Spinal cord (tissue), 10 donors: Measurements from ENCODE around the gene MPG. TPM values are rescaled to one million over a fixed set of nuclear protein-coding genes. Genes with fewer than 3 reads are reported as not detected.
A peak's percentile ranks its signal among the peaks of the same experiment; 100 is the strongest.

Source experiments
- DNase-seq, 6 donors: peaks; one replicate each; pipeline versions ENCODE4 v3.0.0 to v3.0.0-alpha.2; 2013 to 2015; ENCODE audit warnings: low spot score in 6 of 6, low read depth in 4 of 6
- H3K27ac ChIP-seq: one replicate; pipeline ENCODE4 v1.5.1; 2013; ENCODE audit warnings: low read depth, low read length, control low read depth
- H3K27me3 ChIP-seq: one replicate; pipeline ENCODE4 v1.6.1; 2013; ENCODE audit warnings: low read length; ENCODE audit not compliant: control insufficient read depth, insufficient read depth
- H3K36me3 ChIP-seq: one replicate; pipeline ENCODE4 v1.6.1; 2013; ENCODE audit warnings: low read length; ENCODE audit not compliant: control insufficient read depth, insufficient read depth
- H3K4me1 ChIP-seq: one replicate; pipeline ENCODE4 v1.6.1; 2013; ENCODE audit warnings: low read length; ENCODE audit not compliant: control insufficient read depth, insufficient read depth
- H3K4me3 ChIP-seq: one replicate; pipeline ENCODE4 v1.5.1; 2013; ENCODE audit warnings: low read depth, low read length, control low read depth
- H3K9me3 ChIP-seq: one replicate; pipeline ENCODE4 v1.6.1; 2013; ENCODE audit warnings: low read length; ENCODE audit not compliant: control insufficient read depth, insufficient read depth
- WGBS: methylation state at CpG from one replicate; pipeline ENCODE4 v1.1.5; 2013; ENCODE audit warnings: missing lambda C conversion rate; ENCODE audit not compliant: insufficient coverage; 5-methylcytosine and 5-hydroxymethylcytosine counted together
- polyA plus RNA-seq, 2 donors: library from polyadenylated mRNA; unstranded; fragments of 120-200 nt; gene quantifications; one replicate each; pipeline ENCODE4 v1.2.1, GENCODE V29; 2013; ENCODE audit not compliant: insufficient read length in 2 of 2
- total RNA-seq, 2 donors: library from RNA; depleted of rRNA in 1 of 2; stranded (reverse); fragments of 120-200 nt in 1 of 2; fragments of >200 nt in 1 of 2; gene quantifications; one replicate each; pipeline versions ENCODE4 v1.2.3 to v1.2.4, GENCODE V29; 2013 to 2014
- donor health status: healthy.

Gene MPG
- total and polyA plus RNA-seq, 4 donors: 43.8 to 54.2 (median 46.4) TPM

DNA sequence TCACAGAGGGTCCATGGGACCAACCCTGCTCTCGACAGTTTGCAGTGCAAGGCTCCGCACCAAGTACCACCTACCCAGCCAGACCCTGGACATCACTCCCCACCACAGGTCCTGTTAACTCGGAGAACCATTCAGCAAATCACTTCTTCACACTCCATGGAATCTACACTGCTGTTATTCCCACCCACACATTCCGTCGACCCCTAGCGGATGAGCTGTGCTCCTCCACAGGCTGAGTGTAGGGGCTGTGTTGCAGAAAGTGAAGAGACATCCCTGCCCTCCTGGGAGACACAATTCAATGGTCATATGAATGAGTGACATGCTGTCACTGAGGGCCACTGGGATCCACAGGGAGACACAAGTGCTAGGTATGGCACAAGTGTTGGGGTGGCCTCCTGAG lies 27.5 kb downstream of the MPG start:
- no peak for DNase-seq
- no peaks in the 10 kb centered on the region for H3K27me3 ChIP-seq
- peaks cover 58% of the 10 kb centered on the region for H3K36me3 ChIP-seq
- no peak overlapping the region for H3K27ac ChIP-seq
- H3K4me1 ChIP-seq: peaks cover 34% of the 10 kb centered on the region
- H3K4me3 ChIP-seq: no peak overlapping the region
- WGBS: 100% methylated on average over 3 of the region's 6 CpGs
- no peaks in the 10 kb centered on the region for H3K9me3 ChIP-seq

DNA sequence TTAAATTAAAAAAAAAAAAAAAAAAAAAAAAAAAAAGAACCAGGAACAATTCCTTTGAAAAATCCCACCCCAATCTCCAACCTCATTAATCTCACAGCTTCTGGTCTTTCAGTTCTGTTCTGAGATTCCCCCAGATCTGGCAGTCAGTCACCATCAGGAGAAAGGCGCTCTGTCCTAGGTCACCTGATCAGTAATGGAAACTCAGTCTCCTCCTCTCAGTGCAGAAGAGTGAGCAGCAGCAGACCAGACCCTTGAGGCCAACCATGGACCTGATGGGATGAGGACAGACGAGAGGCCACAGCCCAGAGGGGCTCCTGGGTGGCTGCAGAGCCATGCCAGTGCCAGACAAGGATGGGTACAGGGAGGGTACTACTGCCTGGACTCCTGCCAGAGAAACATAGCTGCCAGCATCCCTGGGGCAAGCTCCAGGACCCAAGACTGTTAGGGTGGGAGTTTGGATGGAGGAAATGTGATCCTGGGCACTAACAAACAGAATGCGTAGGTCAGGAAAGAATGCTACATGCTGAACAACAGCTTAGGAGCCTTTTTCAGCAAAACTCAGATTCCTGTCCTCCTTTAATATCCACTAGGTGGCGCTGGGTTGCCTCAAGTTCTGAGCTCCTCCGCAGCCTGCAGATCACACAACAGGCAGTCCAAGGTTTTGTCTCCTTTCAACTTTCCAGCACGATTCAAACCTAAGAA lies 28.7 kb downstream of the MPG start:
- H3K4me3 ChIP-seq: no peak overlapping the region
- H3K27ac ChIP-seq: no peak overlapping the region
- no peaks in the 10 kb centered on the region for H3K27me3 ChIP-seq
- 26% methylated on average over 6 of the region's 6 CpGs for whole genome bisulfite sequencing
- H3K9me3 ChIP-seq: no peaks in the 10 kb centered on the region
- DNase-seq: peak; percentile 44 to 96 (median 68)
- H3K4me1 ChIP-seq: peaks cover 25% of the 10 kb centered on the region
- H3K36me3 ChIP-seq: peaks cover 60% of the 10 kb centered on the region

DNA sequence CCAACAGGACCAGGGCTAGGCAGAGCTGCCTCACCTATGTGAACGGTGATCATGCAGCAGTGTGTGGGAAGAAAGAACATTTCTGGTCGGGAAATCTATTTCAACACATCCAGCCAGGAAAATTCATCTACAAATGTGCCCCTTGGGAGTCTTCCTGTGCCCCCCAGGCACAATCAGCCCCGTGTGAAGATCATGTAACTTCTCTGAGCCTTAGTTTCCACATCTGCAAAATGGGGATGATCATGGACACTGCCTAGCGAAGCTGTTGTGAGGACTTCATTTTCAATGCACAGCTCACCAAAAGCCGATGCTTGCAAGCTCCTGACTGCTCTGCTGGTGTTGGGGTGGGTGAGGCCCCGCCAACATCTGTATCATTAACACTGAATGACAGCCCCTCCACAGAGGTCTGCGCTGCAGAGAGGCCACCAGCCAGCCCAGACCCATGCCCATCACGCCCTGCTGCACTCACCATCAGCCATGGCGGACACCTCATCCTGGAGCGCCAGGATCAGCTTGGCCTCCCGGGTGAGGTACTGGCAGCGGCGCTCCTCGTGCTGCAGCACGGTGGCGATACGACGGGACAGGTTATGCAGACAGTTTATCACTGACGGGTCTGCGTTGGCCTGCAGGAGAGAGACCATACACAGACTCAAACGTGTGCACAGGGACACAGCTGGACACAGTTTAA lies 34.3 kb downstream of the MPG start:
- peaks cover 58% of the 10 kb centered on the region for H3K36me3 ChIP-seq
- WGBS: 95% methylated on average over 17 of the region's 21 CpGs

DNA sequence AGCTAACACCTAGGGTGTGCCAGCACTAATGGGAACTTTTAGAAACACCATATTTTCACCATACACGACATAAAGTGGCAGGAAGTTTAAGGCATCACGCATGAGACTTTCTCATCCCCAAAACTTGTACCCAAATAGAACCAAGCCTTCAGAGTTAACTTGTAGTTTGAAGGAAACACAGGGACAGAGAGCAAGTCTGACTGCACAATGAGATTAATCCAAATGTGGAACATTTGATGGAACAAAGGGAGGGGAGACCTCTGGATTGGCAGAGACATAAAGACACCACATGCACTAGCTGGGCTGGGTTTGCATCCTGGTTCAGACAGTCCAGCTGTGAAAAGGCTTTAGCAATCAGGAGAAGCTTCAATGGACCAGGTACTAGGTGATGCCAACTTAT lies 36.3 kb downstream of the MPG start:
- peaks cover 63% of the 10 kb centered on the region for H3K36me3 ChIP-seq
- H3K27ac ChIP-seq: no peak overlapping the region
- H3K4me1 ChIP-seq: peaks cover 5% of the 10 kb centered on the region
- DNase-seq: no peak
- WGBS: no CpG with 5 or more reads among the region's 2 CpGs
- no peaks in the 10 kb centered on the region for H3K27me3 ChIP-seq
- H3K4me3 ChIP-seq: no peak overlapping the region
- no peaks in the 10 kb centered on the region for H3K9me3 ChIP-seq

More for the DNA sequence above, 34.3 kb downstream of the MPG start:
- Histone ChIP-seq H3K4me1 (peaks cover under 1% of the 10 kb centered on the region), H3K4me3 (no peak overlapping the region), H3K9me3 (no peaks in the 10 kb centered on the region), H3K27me3 (no peaks in the 10 kb centered on the region), H3K27ac (no peak overlapping the region)
- DNase-seq: no peak

DNA sequence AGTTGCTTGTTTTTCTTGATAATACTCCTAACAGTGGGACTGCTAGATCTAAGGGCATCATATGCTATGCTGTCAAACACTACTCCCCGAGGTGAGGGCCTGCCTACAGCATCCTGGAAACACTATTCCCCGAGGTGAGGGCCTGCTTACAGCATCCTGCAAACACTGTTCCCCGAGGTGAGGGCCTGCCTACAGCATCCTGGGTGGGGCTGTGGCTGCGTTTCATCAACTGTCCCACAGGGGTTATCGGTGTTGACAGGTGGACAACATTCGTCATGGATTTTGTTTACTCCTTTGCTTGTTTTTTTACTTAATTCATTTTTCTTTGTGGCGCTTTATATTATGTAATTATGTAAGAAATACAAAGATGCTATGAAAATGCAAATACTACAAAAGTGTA lies 38.0 kb downstream of the MPG start:
- peaks cover 5% of the 10 kb centered on the region for H3K4me1 ChIP-seq
- H3K9me3 ChIP-seq: no peaks in the 10 kb centered on the region
- H3K27me3 ChIP-seq: no peaks in the 10 kb centered on the region
- H3K27ac ChIP-seq: no peak overlapping the region
- 83% methylated on average over 3 of the region's 7 CpGs for WGBS
- H3K36me3 ChIP-seq: peaks cover 56% of the 10 kb centered on the region
- H3K4me3 ChIP-seq: no peak overlapping the region
- DNase-seq: no peak

DNA sequence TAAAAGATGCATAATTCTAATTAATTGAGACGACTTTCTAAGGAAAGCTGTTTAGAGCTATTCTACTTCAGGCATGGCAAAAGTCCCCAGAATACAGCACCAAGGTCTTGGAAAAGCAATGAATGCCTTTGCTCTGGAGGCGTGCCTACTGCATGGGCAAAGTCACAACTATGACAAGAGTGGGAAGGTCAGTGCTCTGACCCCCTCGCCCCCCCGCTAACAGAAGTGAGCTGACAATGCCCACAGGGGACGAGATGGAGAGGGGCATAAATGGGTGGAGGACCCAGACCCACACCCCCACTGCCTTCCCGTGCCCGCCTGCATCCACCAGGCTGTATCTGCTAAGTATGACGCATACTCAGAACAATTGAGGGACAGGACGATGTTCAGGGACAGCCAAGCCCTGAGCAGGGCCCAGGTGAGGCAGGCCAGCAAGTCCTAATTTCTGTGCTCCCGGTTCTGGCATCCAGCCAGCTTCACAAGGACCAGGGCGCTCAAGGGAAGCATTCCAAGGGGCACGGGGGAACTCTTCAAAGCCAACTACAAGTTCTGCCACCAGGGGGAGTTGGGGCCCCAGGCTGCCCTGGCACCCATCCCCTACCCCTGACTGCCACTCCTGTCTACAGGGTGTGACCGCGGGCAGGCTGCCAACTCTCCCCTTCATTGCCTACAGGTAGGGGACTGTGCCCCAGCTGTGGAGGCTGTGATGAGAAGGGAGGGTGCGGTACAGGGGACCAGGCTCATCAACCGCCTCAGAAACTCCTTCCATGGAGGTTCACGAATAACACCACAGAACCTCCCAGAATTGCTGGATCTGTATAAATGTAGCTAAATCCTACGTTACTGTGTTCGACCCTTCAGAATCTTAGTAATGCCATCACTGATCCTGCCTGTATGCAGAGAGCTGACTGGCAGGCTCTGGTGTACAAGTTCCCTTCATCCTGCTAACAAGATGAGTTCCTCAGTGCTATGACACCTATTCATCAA lies 39.6 kb downstream of the MPG start:
- peaks cover 49% of the 10 kb centered on the region for H3K36me3 ChIP-seq

DNA sequence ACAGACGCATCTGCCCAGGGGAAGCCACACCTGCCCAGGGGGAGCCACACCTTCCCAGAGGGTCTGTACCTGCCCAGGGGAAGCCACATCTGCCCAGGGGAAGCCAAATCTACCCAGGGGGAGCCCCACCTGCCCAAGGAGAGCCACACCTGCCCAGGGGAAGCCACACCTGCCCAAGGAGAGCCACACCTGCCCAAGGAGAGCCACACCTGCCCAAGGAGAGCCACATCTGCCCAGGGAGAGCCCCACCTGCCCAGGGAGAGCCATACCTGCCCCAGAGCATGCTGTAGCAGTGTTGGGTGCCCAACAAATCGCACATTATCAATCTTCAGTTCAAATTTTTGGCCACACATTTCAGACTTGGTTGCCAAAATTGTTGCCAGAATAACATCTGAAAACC lies 40.8 kb downstream of the MPG start:
- DNase-seq: no peak
- H3K27ac ChIP-seq: no peak overlapping the region
- peaks cover 5% of the 10 kb centered on the region for H3K4me1 ChIP-seq
- H3K36me3 ChIP-seq: peaks cover 41% of the 10 kb centered on the region
- no peak overlapping the region for H3K4me3 ChIP-seq
- WGBS: 100% methylated on average over 2 of the region's 2 CpGs
- H3K9me3 ChIP-seq: no peaks in the 10 kb centered on the region
- no peaks in the 10 kb centered on the region for H3K27me3 ChIP-seq

More for the DNA sequence above, 39.6 kb downstream of the MPG start:
- Histone ChIP-seq H3K9me3 (no peaks in the 10 kb centered on the region), H3K4me1 (peaks cover 5% of the 10 kb centered on the region), H3K4me3 (no peak overlapping the region), H3K27me3 (no peaks in the 10 kb centered on the region), H3K27ac (no peak overlapping the region)
- peak in 2 of 6 donors; percentile 32 to 52 for DNase-seq
- 61% methylated on average over 12 of the region's 19 CpGs for WGBS

DNA sequence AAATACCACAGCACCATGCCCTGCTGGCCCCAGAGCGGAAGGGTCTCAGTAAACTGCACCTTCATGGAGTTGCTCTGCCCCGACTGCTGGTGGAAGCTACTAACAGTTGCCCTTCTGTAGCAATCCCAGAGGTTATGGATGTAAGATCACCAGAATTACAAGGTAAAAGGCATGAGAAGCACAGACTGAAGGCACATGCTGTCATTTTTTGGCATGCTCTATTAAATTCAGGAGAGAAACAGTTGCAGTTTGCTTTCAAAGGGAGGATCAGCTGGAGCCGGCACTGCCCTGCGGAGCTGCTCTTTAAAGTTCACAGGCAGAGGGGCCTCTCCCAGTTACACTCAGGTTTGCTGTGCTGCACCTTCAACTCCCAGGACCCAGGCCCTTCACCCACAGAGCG lies 41.3 kb downstream of the MPG start:
- H3K36me3 ChIP-seq: peaks cover 39% of the 10 kb centered on the region
- H3K27me3 ChIP-seq: no peaks in the 10 kb centered on the region
- no peak overlapping the region for H3K27ac ChIP-seq
- H3K4me3 ChIP-seq: no peak overlapping the region
- H3K9me3 ChIP-seq: no peaks in the 10 kb centered on the region
- peaks cover 5% of the 10 kb centered on the region for H3K4me1 ChIP-seq
- 89% methylated on average over 4 of the region's 5 CpGs for WGBS
- DNase-seq: no peak

DNA sequence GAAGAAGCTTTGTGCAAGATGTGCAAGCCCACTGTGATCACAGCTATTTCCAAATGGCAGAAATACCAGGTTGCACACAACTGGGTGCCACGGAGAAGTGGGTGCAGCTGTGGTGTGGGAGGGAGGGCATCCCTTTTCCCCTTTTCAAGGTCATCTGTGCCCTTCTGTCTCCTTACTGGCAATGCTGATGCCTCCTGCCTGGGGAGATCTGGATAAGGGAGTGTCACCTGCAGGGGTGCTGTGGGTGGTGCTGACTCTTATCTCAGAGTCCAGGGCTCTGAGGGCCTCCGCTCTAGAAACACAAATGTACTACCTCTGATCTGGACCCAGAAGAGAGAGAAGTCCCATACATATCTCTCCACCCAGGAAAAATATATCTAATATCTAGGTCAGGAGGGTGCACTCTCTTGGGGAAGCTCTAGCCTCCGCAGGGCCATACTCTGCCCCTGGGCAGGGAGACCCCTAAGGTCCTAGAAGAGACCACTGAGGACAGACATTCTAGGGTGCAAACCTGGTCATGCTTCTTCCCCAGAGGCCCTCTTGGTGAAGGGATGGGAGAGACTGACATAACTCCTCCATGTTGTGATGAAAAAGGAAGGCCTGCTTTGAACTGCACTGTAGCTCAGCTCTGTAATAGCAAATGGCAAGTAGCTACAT lies 41.9 kb downstream of the MPG start:
- Histone ChIP-seq H3K36me3 (peaks cover 44% of the 10 kb centered on the region), H3K27me3 (no peaks in the 10 kb centered on the region), H3K4me1 (peaks cover 5% of the 10 kb centered on the region), H3K4me3 (no peak overlapping the region), H3K27ac (no peak overlapping the region), H3K9me3 (no peaks in the 10 kb centered on the region)
- no peak for DNase-seq
- WGBS: no CpG with 5 or more reads among the region's 3 CpGs
